ENCODE measurements around the gene FAS. TPM values are rescaled to one million over a fixed set of nuclear protein-coding genes. Genes with fewer than 3 reads are reported as not detected.

Gene FAS
- total RNA-seq, 3 donors from 2014 or later (not counting 1 experiment from before 2014, with no cell fraction given): 17.3 to 29.9 (median 26.5) TPM

DNA sequence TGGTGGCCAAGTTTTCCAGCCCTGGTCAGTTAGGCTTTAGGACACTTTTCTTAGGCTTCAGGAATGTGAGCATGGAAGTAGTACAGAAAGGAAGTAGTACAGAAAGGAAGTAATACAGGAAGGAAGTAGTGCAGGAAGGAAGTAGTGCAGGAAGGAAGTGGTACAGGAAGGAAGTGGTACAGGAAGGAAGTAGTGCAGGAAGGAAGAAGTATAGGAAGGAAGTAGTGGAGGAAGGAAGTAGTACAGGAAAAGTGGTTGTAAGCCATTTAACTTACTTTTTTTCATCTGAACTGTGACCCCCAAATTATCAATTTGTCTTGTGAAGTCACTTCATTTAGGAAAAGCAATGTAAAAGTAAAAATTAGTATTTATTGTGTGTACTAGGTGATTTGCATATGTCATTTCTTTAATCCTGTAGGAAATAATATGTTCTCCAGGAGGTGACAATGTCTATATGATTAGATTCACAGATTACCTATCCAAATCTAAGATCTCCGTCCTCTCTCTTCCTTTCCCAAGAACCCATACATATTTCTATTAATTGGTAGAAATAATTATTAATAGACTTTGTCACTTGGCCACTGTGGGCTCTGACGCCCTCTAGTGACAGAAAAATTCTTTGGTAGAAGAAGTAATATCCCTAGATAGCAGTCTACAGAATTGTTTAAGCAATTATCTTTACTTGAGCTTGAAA lies 3.9 kb upstream of the FAS start:
- Histone ChIP-seq H3K9me3 (ENCODE audit: control insufficient read depth, insufficient read depth, low read length) (no peaks in the 10 kb centered on the region), H3K4me3 (ENCODE audit: low read length) (no peak overlapping the region), H3K36me3 (ENCODE audit: control insufficient read depth, insufficient read depth, low read length) (no peaks in the 10 kb centered on the region), H3K4me1 (ENCODE audit: control insufficient read depth, insufficient read depth, low read length) (peaks cover 18% of the 10 kb centered on the region), H3K27ac (ENCODE audit: low read length) (peak overlapping the region; percentile 49), H3K27me3 (ENCODE audit: control insufficient read depth, insufficient read depth, low read length) (no peaks in the 10 kb centered on the region)
- WGBS (ENCODE audit: insufficient coverage): 0% methylated on average over 1 of the region's 2 CpGs
- H3K4me3 Mint-ChIP-seq: no peak overlapping the region
- intact Hi-C loops (cut with micrococcal nuclease): loop anchor here (1.0 kb wide), 1 partner anchor 51 kb away; no protein-coding TSS in a partner anchor
- H3K36me3 Mint-ChIP-seq: no peaks in the 10 kb centered on the region
- no peak for ATAC-seq
- TF ChIP-seq, protein P1, sequence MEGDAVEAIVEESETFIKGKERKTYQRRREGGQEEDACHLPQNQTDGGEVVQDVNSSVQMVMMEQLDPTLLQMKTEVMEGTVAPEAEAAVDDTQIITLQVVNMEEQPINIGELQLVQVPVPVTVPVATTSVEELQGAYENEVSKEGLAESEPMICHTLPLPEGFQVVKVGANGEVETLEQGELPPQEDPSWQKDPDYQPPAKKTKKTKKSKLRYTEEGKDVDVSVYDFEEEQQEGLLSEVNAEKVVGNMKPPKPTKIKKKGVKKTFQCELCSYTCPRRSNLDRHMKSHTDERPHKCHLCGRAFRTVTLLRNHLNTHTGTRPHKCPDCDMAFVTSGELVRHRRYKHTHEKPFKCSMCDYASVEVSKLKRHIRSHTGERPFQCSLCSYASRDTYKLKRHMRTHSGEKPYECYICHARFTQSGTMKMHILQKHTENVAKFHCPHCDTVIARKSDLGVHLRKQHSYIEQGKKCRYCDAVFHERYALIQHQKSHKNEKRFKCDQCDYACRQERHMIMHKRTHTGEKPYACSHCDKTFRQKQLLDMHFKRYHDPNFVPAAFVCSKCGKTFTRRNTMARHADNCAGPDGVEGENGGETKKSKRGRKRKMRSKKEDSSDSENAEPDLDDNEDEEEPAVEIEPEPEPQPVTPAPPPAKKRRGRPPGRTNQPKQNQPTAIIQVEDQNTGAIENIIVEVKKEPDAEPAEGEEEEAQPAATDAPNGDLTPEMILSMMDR (IDR thresholded peaks at IDR 0.05): peak; percentile 48
- H3K9me3 Mint-ChIP-seq: peaks cover 3% of the 10 kb centered on the region in 2 donors
- peak in 1 of 2 donors; percentile 62 for DNase-seq
- H3K27ac Mint-ChIP-seq: peak overlapping the region; percentile 44 to 95
- H3K27me3 Mint-ChIP-seq (ENCODE audit: low read depth in 2 of 2): no peaks in the 10 kb centered on the region
- H3K4me1 Mint-ChIP-seq: peaks cover 37 to 41% of the 10 kb centered on the region in 2 donors

DNA sequence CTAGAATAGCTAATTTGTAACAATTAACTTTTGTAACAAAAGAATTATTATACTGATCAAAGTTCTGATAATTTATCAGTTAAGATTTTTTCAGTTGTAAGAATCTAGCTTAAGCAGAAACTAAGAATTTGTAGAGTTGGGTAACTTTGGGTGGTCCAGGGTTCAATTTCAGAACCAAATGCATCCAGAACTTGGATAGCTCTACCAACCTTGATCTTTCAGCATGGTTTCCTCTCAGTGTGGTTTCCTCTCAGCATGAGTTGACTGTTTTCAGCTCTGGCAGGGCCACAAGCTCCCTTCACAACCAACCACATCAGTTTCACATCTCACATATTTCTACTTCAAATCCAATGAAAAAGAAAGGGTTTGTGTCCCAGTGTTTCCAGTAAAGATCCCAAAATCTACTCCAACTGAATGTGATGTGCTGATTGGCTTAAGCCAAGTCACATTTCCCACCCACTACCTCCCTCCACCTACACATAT lies 3.3 kb upstream of the FAS start:
- H3K27me3 Mint-ChIP-seq (ENCODE audit: low read depth in 2 of 2): no peaks in the 10 kb centered on the region
- Histone ChIP-seq H3K36me3 (ENCODE audit: control insufficient read depth, insufficient read depth, low read length) (no peaks in the 10 kb centered on the region), H3K27ac (ENCODE audit: low read length) (no peak overlapping the region), H3K9me3 (ENCODE audit: control insufficient read depth, insufficient read depth, low read length) (no peaks in the 10 kb centered on the region), H3K27me3 (ENCODE audit: control insufficient read depth, insufficient read depth, low read length) (no peaks in the 10 kb centered on the region), H3K4me3 (ENCODE audit: low read length) (no peak overlapping the region), H3K4me1 (ENCODE audit: control insufficient read depth, insufficient read depth, low read length) (peaks cover 18% of the 10 kb centered on the region)
- H3K36me3 Mint-ChIP-seq: no peaks in the 10 kb centered on the region
- peaks cover 3% of the 10 kb centered on the region in 2 donors for H3K9me3 Mint-ChIP-seq
- H3K4me3 Mint-ChIP-seq: no peak overlapping the region
- H3K27ac Mint-ChIP-seq: peak overlapping the region; percentile 95 to 96
- TF ChIP-seq, protein P1 (IDR thresholded peaks at IDR 0.05): peak; percentile 18
- peaks cover 43 to 47% of the 10 kb centered on the region in 2 donors for H3K4me1 Mint-ChIP-seq
- ATAC-seq (no peak), DNase-seq (peak in 1 of 2 donors; percentile 45)
- intact Hi-C loops (cut with micrococcal nuclease): loop anchor here (1.0 kb wide), 1 partner anchor 52 kb away; no protein-coding TSS in a partner anchor

DNA sequence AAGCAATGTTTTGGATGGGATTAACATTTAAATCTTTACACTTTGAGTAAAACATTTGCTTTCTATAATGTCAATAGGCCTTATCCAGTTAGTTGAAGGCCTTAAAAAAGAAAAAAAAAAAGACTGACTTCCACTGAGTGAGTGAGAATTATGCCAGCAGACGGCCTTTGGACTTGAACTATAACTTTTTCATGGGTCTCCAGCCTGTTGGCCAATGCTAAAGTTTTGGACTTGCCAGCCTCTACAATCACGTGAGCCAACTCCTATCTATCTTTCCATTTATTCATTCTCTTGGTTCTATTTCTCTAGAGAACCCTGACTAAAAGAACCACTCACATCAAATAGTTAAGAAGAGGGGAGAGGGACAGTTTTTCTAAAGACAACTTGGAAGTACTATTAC lies 2.8 kb upstream of the FAS start:
- DNase-seq (no peak), ATAC-seq (no peak)
- Histone ChIP-seq H3K36me3 (ENCODE audit: control insufficient read depth, insufficient read depth, low read length) (no peaks in the 10 kb centered on the region), H3K4me3 (ENCODE audit: low read length) (no peak overlapping the region), H3K27me3 (ENCODE audit: control insufficient read depth, insufficient read depth, low read length) (no peaks in the 10 kb centered on the region), H3K27ac (ENCODE audit: low read length) (no peak overlapping the region), H3K9me3 (ENCODE audit: control insufficient read depth, insufficient read depth, low read length) (no peaks in the 10 kb centered on the region), H3K4me1 (ENCODE audit: control insufficient read depth, insufficient read depth, low read length) (peaks cover 18% of the 10 kb centered on the region)
- no peaks in the 10 kb centered on the region for H3K27me3 Mint-ChIP-seq (ENCODE audit: low read depth in 2 of 2)
- H3K4me3 Mint-ChIP-seq: peak overlapping the region; percentile 17
- H3K27ac Mint-ChIP-seq: peak overlapping the region; percentile 95 to 96
- no peaks in the 10 kb centered on the region for H3K36me3 Mint-ChIP-seq
- H3K9me3 Mint-ChIP-seq: peaks cover 3% of the 10 kb centered on the region in 2 donors
- 95% methylated on average over 2 of the region's 2 CpGs for WGBS (ENCODE audit: insufficient coverage)
- peaks cover 49 to 52% of the 10 kb centered on the region in 2 donors for H3K4me1 Mint-ChIP-seq
- intact Hi-C loops (cut with micrococcal nuclease): loop anchor here (1.0 kb wide), 1 partner anchor 53 kb away; no protein-coding TSS in a partner anchor
- TF ChIP-seq, protein P1 (IDR thresholded peaks at IDR 0.05): no peak

All from natural killer cell (primary cell).